PFSK-1 (cell line): ENCODE results near the gene MFRP.

Source experiments
- POLR2AphosphoS5 ChIP-seq: IDR thresholded peaks from 2 replicates; pipeline ENCODE4 v1.6.1; 2012; ENCODE audit warnings: low read depth, mild to moderate bottlenecking, control low read depth, low read length, moderate library complexity
- REST ChIP-seq, 2 experiments: IDR thresholded peaks; 2 replicates each; pipeline versions ENCODE4 v1.6.1 to v1.8.0; 2011 to 2012; ENCODE audit warnings: low read depth in 2 of 2, low read length in 2 of 2, control low read depth in 1 of 2, inconsistent platforms in 1 of 2, mild to moderate bottlenecking in 1 of 2, moderate library complexity in 1 of 2; ENCODE audit not compliant: insufficient read depth in 1 of 2
- SIN3A ChIP-seq: IDR thresholded peaks from 2 replicates; pipeline ENCODE4 v1.6.1; 2012; ENCODE audit warnings: mild to moderate bottlenecking, low read length, moderate library complexity, borderline replicate concordance; ENCODE audit not compliant: insufficient read depth
- TAF1 ChIP-seq: IDR thresholded peaks from 2 replicates; pipeline ENCODE4 v1.6.1; 2012; ENCODE audit warnings: low read length, control low read depth, borderline replicate concordance; ENCODE audit not compliant: insufficient read depth

- TF ChIP-seq POLR2AphosphoS5 (no peak), REST (IDR thresholded peaks at IDR 0.05; ENCODE audit: insufficient read depth in 1 of 2, low read depth in 2 of 2, low read length in 2 of 2) (no peak), SIN3A (no peak), TAF1 (no peak)
These were observed 14.3 kb downstream of the MFRP start for GRCh38 chr11:119332111-119332765.
